ENCODE data around the gene CCND2. TPM values are rescaled to one million over a fixed set of nuclear protein-coding genes. Genes with fewer than 3 reads are reported as not detected.
A peak's percentile ranks its signal among the peaks of the same experiment; 100 is the strongest.

CCND2 gene
- polyA plus RNA-seq, 3 donors: 3.6 to 6.8 (median 3.9) TPM

DNA sequence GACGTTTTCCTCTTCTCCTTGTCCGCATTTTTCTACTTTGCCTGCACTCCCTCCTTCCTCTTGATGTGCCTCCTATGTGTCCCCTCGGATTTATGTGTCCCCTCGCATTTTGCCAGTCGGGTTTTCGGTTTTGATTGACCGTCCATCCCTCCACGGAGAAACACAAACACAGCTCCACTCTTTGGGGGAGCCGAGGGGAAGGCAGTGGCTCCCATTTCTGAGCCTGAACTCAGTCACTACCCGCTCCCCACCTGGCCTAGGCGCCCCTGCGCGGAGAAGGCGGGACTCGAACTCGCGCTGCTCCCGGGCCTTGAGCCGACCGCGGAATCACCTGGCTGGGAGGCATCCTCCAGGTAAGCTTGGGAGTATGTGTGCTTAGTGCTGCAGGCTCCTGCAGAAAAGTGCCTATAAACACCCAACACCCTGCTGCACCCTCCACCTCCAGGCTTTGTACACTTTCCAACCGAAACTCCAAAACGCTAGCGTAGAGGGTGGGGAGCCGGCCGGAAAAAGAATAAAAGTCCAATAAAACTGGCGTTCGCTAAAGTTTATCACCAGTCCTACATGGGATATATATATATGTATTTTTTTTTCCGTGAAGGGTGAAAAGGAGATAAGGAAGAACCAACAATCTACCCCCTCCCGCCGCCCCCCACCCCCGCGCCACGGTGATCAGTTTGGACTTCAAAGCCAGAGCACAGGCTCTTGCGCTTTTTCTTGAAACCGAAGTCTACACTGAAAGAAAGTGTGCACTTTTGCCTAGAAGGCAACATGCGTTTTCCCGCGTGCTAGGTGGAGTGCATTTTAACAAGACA is 3.3 kb upstream of the CCND2 start:
- Mint-ChIP-seq H3K4me1 (peaks cover 40% of the 10 kb centered on the region), H3K4me3 (peak overlapping the region; percentile 82 to 92), H3K27me3 (ENCODE audit: low read depth in 3 of 3) (peaks cover 53 to 82% (median 69%) of the 10 kb centered on the region in 3 donors), H3K36me3 (no peaks in the 10 kb centered on the region), H3K9me3 (peaks cover 0 to 6% (median 3%) of the 10 kb centered on the region in 7 donors), H3K27ac (peak overlapping the region; percentile 57 to 87 (median 80))
- intact Hi-C loops (cut with micrococcal nuclease): loop anchor here (5.0 kb wide), 4 partner anchors 53 to 398 kb away; partner anchors contain the start of gene PARP11 (in 1 of the 2)
- H3K4me3 ChIP-seq (replicated peaks in 1 of 3; ENCODE audit: low read depth in 2 of 3, low read length in 3 of 3): peak overlapping the region; percentile 1 to 78 (median 51)
- no peaks in the 10 kb centered on the region for H4K20me1 ChIP-seq (ENCODE audit: insufficient read depth, low read length)
- peak overlapping the region; percentile 98 for H3K4me2 ChIP-seq (replicated peaks; ENCODE audit: extremely low read depth, low read length, poor library complexity, severe bottlenecking)
- TF ChIP-seq, protein P1, sequence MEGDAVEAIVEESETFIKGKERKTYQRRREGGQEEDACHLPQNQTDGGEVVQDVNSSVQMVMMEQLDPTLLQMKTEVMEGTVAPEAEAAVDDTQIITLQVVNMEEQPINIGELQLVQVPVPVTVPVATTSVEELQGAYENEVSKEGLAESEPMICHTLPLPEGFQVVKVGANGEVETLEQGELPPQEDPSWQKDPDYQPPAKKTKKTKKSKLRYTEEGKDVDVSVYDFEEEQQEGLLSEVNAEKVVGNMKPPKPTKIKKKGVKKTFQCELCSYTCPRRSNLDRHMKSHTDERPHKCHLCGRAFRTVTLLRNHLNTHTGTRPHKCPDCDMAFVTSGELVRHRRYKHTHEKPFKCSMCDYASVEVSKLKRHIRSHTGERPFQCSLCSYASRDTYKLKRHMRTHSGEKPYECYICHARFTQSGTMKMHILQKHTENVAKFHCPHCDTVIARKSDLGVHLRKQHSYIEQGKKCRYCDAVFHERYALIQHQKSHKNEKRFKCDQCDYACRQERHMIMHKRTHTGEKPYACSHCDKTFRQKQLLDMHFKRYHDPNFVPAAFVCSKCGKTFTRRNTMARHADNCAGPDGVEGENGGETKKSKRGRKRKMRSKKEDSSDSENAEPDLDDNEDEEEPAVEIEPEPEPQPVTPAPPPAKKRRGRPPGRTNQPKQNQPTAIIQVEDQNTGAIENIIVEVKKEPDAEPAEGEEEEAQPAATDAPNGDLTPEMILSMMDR (IDR thresholded peaks at IDR 0.05): no peak
- WGBS (ENCODE audit: insufficient coverage): 0% methylated on average over 14 of the region's 39 CpGs
- H3K4me1 ChIP-seq (ENCODE audit: control insufficient read depth in 1 of 2, insufficient read depth in 2 of 2, low read length in 2 of 2): peaks cover 59 to 66% of the 10 kb centered on the region in 2 donors
- H2AFZ ChIP-seq (ENCODE audit: insufficient read depth, low read depth, low read length, poor library complexity, severe bottlenecking): peak overlapping the region; percentile 68
- no peak for DNase-seq
- peaks cover 29 to 69% of the 10 kb centered on the region in 2 donors for H3K27me3 ChIP-seq (ENCODE audit: control insufficient read depth in 2 of 2, insufficient read depth in 2 of 2, low read length in 2 of 2)
- H3K27ac ChIP-seq (ENCODE audit: low read depth in 1 of 2, low read length in 2 of 2): peak overlapping the region in 1 of 2 donors; percentile 61
- no peaks in the 10 kb centered on the region for H3K36me3 ChIP-seq (replicated peaks in 1 of 2; ENCODE audit: control insufficient read depth in 1 of 2, insufficient read depth in 2 of 2, low read length in 2 of 2)
- H3K9ac ChIP-seq (ENCODE audit: insufficient read depth, low read length, poor library complexity, severe bottlenecking): peak overlapping the region; percentile 70
- peaks cover 14% of the 10 kb centered on the region for H3K79me2 ChIP-seq (ENCODE audit: insufficient read depth, low read length)
- H3K9me3 ChIP-seq (replicated peaks in 1 of 2; ENCODE audit: control insufficient read depth in 1 of 2, insufficient read depth in 1 of 2, low read length in 2 of 2): no peaks in the 10 kb centered on the region

DNA sequence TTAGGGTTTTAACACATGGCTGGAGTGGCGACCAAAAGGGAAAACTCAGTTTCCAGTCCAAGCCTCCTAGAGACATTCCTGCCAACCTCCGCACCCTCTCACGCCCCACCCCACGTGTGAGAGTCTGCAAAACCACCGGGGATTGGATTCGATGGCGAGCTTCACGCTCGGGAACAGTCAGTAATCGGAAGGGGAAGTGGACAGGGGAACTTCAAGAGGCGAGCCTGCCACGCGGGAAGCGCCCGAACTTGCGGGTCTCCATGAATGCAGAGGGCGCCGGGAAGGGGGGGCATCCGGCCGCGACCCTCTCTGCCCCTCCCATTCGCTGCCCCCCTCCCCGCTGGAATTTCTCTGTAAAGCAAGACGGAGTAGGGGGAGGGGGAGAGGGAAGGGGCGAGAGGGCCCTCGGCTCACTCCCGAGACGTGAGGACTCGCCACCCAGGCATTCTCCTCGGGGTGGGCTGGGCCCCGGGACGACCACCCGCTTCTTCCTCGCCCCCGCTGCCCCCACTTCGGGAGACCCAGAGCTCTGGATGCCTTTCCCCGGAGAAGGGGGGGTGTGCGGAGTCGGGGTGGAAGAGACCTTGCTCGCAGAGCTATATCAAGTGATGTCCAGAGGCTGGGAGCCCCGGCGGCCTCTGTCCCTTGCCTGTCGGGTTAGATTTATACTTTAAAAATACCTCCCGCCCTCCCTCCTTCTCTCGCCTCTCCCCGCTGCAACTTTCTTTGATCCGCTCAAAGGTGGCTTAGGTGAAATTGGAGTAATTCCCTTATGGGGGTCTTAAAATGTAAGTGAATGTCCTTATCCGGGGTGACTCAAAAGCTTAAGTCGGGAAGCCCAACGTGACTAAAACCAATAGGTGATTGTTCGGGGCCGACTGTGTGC is 2.5 kb upstream of the CCND2 start:
- peak; percentile 62 to 84 (median 69) for DNase-seq
- H3K79me2 ChIP-seq (ENCODE audit: insufficient read depth, low read length): peaks cover 20% of the 10 kb centered on the region
- WGBS (ENCODE audit: insufficient coverage): 1% methylated on average over 22 of the region's 52 CpGs
- H3K27ac Mint-ChIP-seq: peak overlapping the region; percentile 81 to 93 (median 87)
- peak overlapping the region; percentile 98 for H3K4me2 ChIP-seq (replicated peaks; ENCODE audit: extremely low read depth, low read length, poor library complexity, severe bottlenecking)
- peaks cover 45% of the 10 kb centered on the region for H3K4me1 Mint-ChIP-seq
- peaks cover 0 to 6% (median 5%) of the 10 kb centered on the region in 7 donors for H3K9me3 Mint-ChIP-seq
- H2AFZ ChIP-seq (ENCODE audit: insufficient read depth, low read depth, low read length, poor library complexity, severe bottlenecking): peak overlapping the region; percentile 66
- peak overlapping the region; percentile 82 to 88 for H3K4me3 Mint-ChIP-seq
- H3K36me3 ChIP-seq (replicated peaks in 1 of 2; ENCODE audit: control insufficient read depth in 1 of 2, insufficient read depth in 2 of 2, low read length in 2 of 2): no peaks in the 10 kb centered on the region
- peak overlapping the region; percentile 63 for H3K9ac ChIP-seq (ENCODE audit: insufficient read depth, low read length, poor library complexity, severe bottlenecking)
- H3K9me3 ChIP-seq (replicated peaks in 1 of 2; ENCODE audit: control insufficient read depth in 1 of 2, insufficient read depth in 1 of 2, low read length in 2 of 2): no peaks in the 10 kb centered on the region
- peak overlapping the region; percentile 51 to 61 for H3K27ac ChIP-seq (ENCODE audit: low read depth in 1 of 2, low read length in 2 of 2)
- peak overlapping the region; percentile 41 to 78 (median 51) for H3K4me3 ChIP-seq (replicated peaks in 1 of 3; ENCODE audit: low read depth in 2 of 3, low read length in 3 of 3)
- H3K4me1 ChIP-seq (ENCODE audit: control insufficient read depth in 1 of 2, insufficient read depth in 2 of 2, low read length in 2 of 2): peaks cover 64 to 75% of the 10 kb centered on the region in 2 donors
- peaks cover 58 to 88% (median 77%) of the 10 kb centered on the region in 3 donors for H3K27me3 Mint-ChIP-seq (ENCODE audit: low read depth in 3 of 3)
- TF ChIP-seq, protein P1 (IDR thresholded peaks at IDR 0.05): no peak
- peaks cover 2% of the 10 kb centered on the region for H4K20me1 ChIP-seq (ENCODE audit: insufficient read depth, low read length)
- H3K36me3 Mint-ChIP-seq: peaks cover 4% of the 10 kb centered on the region in 2 donors
- intact Hi-C loops (cut with micrococcal nuclease): loop anchor here (5.0 kb wide), 4 partner anchors 54 to 399 kb away; partner anchors contain the start of gene PARP11 (in 1 of the 2)
- peaks cover 28 to 69% of the 10 kb centered on the region in 2 donors for H3K27me3 ChIP-seq (ENCODE audit: control insufficient read depth in 2 of 2, insufficient read depth in 2 of 2, low read length in 2 of 2)
